GM12865 (cell line): ENCODE results near the gene AP1S3.

ENCODE experiments used
- DNase-seq: peaks from one replicate; pipeline ENCODE4 v3.0.0; 2010; ENCODE audit warnings: low read depth
- H3K4me3 ChIP-seq: 2 replicates; pipeline ENCODE4 v1.5.1; 2011; ENCODE audit warnings: mild to moderate bottlenecking, low read depth, low read length, control low read depth
- CTCF ChIP-seq: IDR thresholded peaks from 2 replicates; pipeline ENCODE4 v1.5.1; 2011; ENCODE audit warnings: low read length, control low read depth, low read depth, inconsistent platforms; ENCODE audit not compliant: insufficient read depth; ENCODE audit errors: missing control alignments

AP1S3 gene

GRCh38 chr2:223835701-223836532 is 1.5 kb downstream of the AP1S3 start:
- H3K4me3 ChIP-seq: peak overlapping the region; percentile 81
- DNase-seq: peak; percentile 83

GRCh38 chr2:223834431-223834830 is 3.0 kb downstream of the AP1S3 start:
- DNase-seq: no peak
- no peak for TF ChIP-seq CTCF
- H3K4me3 ChIP-seq: no peak overlapping the region

More at GRCh38 chr2:223835701-223836532, 1.5 kb downstream of the AP1S3 start:
- TF ChIP-seq CTCF: no peak

- no peak for DNase-seq
- no peak for TF ChIP-seq CTCF
Observed at GRCh38 chr2:223832241-223832903, 5.0 kb downstream of the AP1S3 start.

GRCh38 chr2:223829128-223829527 is 8.3 kb downstream of the AP1S3 start:
- no peak for DNase-seq

More at GRCh38 chr2:223832241-223832903, 5.0 kb downstream of the AP1S3 start:
- H3K4me3 ChIP-seq: no peak overlapping the region

GRCh38 chr2:223828314-223828713 is 9.1 kb downstream of the AP1S3 start:
- no peak for DNase-seq
- no peak for TF ChIP-seq CTCF
- no peak overlapping the region for H3K4me3 ChIP-seq

More at GRCh38 chr2:223829128-223829527, 8.3 kb downstream of the AP1S3 start:
- no peak for TF ChIP-seq CTCF
- H3K4me3 ChIP-seq: no peak overlapping the region

- no peak overlapping the region for H3K4me3 ChIP-seq
- TF ChIP-seq CTCF: no peak
- no peak for DNase-seq
Observed at GRCh38 chr2:223826995-223827394, 10.4 kb downstream of the AP1S3 start.
